IPS-18a (cell line): Measurements from ENCODE around the gene FAT1.

ENCODE experiments used
- H3K27ac ChIP-seq: one replicate; pipeline ENCODE4 v1.5.1; 2013; ENCODE audit warnings: low read length
- H3K27me3 ChIP-seq: one replicate; pipeline ENCODE4 v1.6.1; 2013; ENCODE audit warnings: mild to moderate bottlenecking, low read length; ENCODE audit not compliant: control insufficient read depth, insufficient read depth
- H3K36me3 ChIP-seq: one replicate; pipeline ENCODE4 v1.6.1; 2013; ENCODE audit warnings: low read depth, low read length; ENCODE audit not compliant: control insufficient read depth
- H3K4me1 ChIP-seq: one replicate; pipeline ENCODE4 v1.6.1; 2013; ENCODE audit warnings: low read depth, low read length; ENCODE audit not compliant: control insufficient read depth
- H3K4me3 ChIP-seq: one replicate; pipeline ENCODE4 v1.5.1; 2013; ENCODE audit warnings: low read length
- H3K9ac ChIP-seq: one replicate; pipeline ENCODE4 v1.6.1; 2013; ENCODE audit warnings: mild to moderate bottlenecking, low read length, moderate library complexity
- H3K9me3 ChIP-seq: one replicate; pipeline ENCODE4 v1.6.1; 2013; ENCODE audit warnings: low read depth, low read length; ENCODE audit not compliant: control insufficient read depth

FAT1 gene

GRCh38 chr4:186596850-186597390, 126.7 kb downstream of the FAT1 start:
- no peak overlapping the region for H3K9ac ChIP-seq
- no peak overlapping the region for H3K4me3 ChIP-seq
- no peaks in the 10 kb centered on the region for H3K4me1 ChIP-seq
- H3K36me3 ChIP-seq, result peaks cover 80% of the 10 kb centered on the region
- H3K27me3 ChIP-seq, result no peaks in the 10 kb centered on the region
- H3K27ac ChIP-seq, result no peak overlapping the region
- H3K9me3 ChIP-seq, result no peaks in the 10 kb centered on the region

- H3K9ac ChIP-seq, result no peak overlapping the region
- H3K36me3 ChIP-seq, result peaks cover 76% of the 10 kb centered on the region
- no peaks in the 10 kb centered on the region for H3K9me3 ChIP-seq
- no peak overlapping the region for H3K27ac ChIP-seq
- no peak overlapping the region for H3K4me3 ChIP-seq
- no peaks in the 10 kb centered on the region for H3K4me1 ChIP-seq
- no peaks in the 10 kb centered on the region for H3K27me3 ChIP-seq
Measured at GRCh38 chr4:186596346-186596745, 127.3 kb downstream of the FAT1 start.

- no peaks in the 10 kb centered on the region for H3K27me3 ChIP-seq
- no peak overlapping the region for H3K27ac ChIP-seq
- H3K36me3 ChIP-seq, result peaks cover 65% of the 10 kb centered on the region
- no peak overlapping the region for H3K4me3 ChIP-seq
- H3K9me3 ChIP-seq, result no peaks in the 10 kb centered on the region
- no peak overlapping the region for H3K9ac ChIP-seq
- H3K4me1 ChIP-seq, result no peaks in the 10 kb centered on the region
Measured at GRCh38 chr4:186593587-186593973, 130.1 kb downstream of the FAT1 start.

GRCh38 chr4:186592966-186593586, 130.6 kb downstream of the FAT1 start:
- Histone ChIP-seq H3K9me3 (no peaks in the 10 kb centered on the region), H3K27ac (no peak overlapping the region), H3K4me3 (no peak overlapping the region), H3K27me3 (no peaks in the 10 kb centered on the region), H3K9ac (no peak overlapping the region), H3K36me3 (peaks cover 68% of the 10 kb centered on the region), H3K4me1 (no peaks in the 10 kb centered on the region)

- H3K36me3 ChIP-seq, result peaks cover 63% of the 10 kb centered on the region
- H3K9me3 ChIP-seq, result no peaks in the 10 kb centered on the region
- no peaks in the 10 kb centered on the region for H3K27me3 ChIP-seq
- no peak overlapping the region for H3K9ac ChIP-seq
- no peaks in the 10 kb centered on the region for H3K4me1 ChIP-seq
- H3K27ac ChIP-seq, result no peak overlapping the region
- no peak overlapping the region for H3K4me3 ChIP-seq
Measured at GRCh38 chr4:186592445-186592844, 131.2 kb downstream of the FAT1 start.

- H3K9me3 ChIP-seq, result no peaks in the 10 kb centered on the region
- no peak overlapping the region for H3K9ac ChIP-seq
- no peaks in the 10 kb centered on the region for H3K4me1 ChIP-seq
- no peaks in the 10 kb centered on the region for H3K27me3 ChIP-seq
- H3K36me3 ChIP-seq, result peaks cover 56% of the 10 kb centered on the region
- no peak overlapping the region for H3K4me3 ChIP-seq
- H3K27ac ChIP-seq, result no peak overlapping the region
Measured at GRCh38 chr4:186591651-186592050, 132.0 kb downstream of the FAT1 start.

- H3K36me3 ChIP-seq, result peaks cover 46% of the 10 kb centered on the region
- no peaks in the 10 kb centered on the region for H3K9me3 ChIP-seq
- H3K4me1 ChIP-seq, result no peaks in the 10 kb centered on the region
- H3K9ac ChIP-seq, result no peak overlapping the region
- H3K4me3 ChIP-seq, result no peak overlapping the region
- no peaks in the 10 kb centered on the region for H3K27me3 ChIP-seq
- no peak overlapping the region for H3K27ac ChIP-seq
Measured at GRCh38 chr4:186588503-186588902, 135.2 kb downstream of the FAT1 start.

GRCh38 chr4:186587416-186588018, 136.1 kb downstream of the FAT1 start:
- Histone ChIP-seq H3K4me1 (no peaks in the 10 kb centered on the region), H3K9ac (no peak overlapping the region), H3K27me3 (no peaks in the 10 kb centered on the region), H3K9me3 (no peaks in the 10 kb centered on the region), H3K4me3 (no peak overlapping the region), H3K36me3 (peaks cover 40% of the 10 kb centered on the region), H3K27ac (no peak overlapping the region)

GRCh38 chr4:186586205-186586604, 137.5 kb downstream of the FAT1 start:
- H3K36me3 ChIP-seq, result peaks cover 40% of the 10 kb centered on the region
- no peak overlapping the region for H3K4me3 ChIP-seq
- H3K4me1 ChIP-seq, result no peaks in the 10 kb centered on the region
- no peaks in the 10 kb centered on the region for H3K27me3 ChIP-seq
- H3K9me3 ChIP-seq, result no peaks in the 10 kb centered on the region
- no peak overlapping the region for H3K9ac ChIP-seq
- no peak overlapping the region for H3K27ac ChIP-seq

- Histone ChIP-seq H3K9me3 (no peaks in the 10 kb centered on the region), H3K4me1 (no peaks in the 10 kb centered on the region), H3K27me3 (no peaks in the 10 kb centered on the region), H3K9ac (no peak overlapping the region), H3K36me3 (peaks cover 30% of the 10 kb centered on the region), H3K4me3 (no peak overlapping the region), H3K27ac (no peak overlapping the region)
Measured at GRCh38 chr4:186584912-186585311, 138.7 kb downstream of the FAT1 start.

- Histone ChIP-seq H3K36me3 (peaks cover 15% of the 10 kb centered on the region), H3K27ac (no peak overlapping the region), H3K4me3 (no peak overlapping the region), H3K27me3 (no peaks in the 10 kb centered on the region), H3K9me3 (no peaks in the 10 kb centered on the region), H3K4me1 (no peaks in the 10 kb centered on the region), H3K9ac (no peak overlapping the region)
Measured at GRCh38 chr4:186581421-186581820, 142.2 kb downstream of the FAT1 start.

GRCh38 chr4:186580669-186581068, 143.0 kb downstream of the FAT1 start:
- H3K9me3 ChIP-seq, result no peaks in the 10 kb centered on the region
- H3K27me3 ChIP-seq, result no peaks in the 10 kb centered on the region
- no peak overlapping the region for H3K27ac ChIP-seq
- H3K4me3 ChIP-seq, result no peak overlapping the region
- no peaks in the 10 kb centered on the region for H3K4me1 ChIP-seq
- H3K9ac ChIP-seq, result no peak overlapping the region
- H3K36me3 ChIP-seq, result peaks cover 9% of the 10 kb centered on the region
